ENCODE results near the gene TMEFF1.
A peak's percentile ranks its signal among the peaks of the same experiment; 100 is the strongest.
"Not testable (repeated sequence)": the region's sequence is repeated elsewhere in the genome, so short reads cannot be mapped to it uniquely, and the experiment has no call there.

The TMEFF1 gene

GRCh38 chr9:100472788-100473275, at the start of gene TMEFF1:
Gene TMEFF1, plus strand, starts transcription at chr9:100473149. Its CDS starts 396 bp downstream, at chr9:100473545.
- peak; percentile 39 to 50 for DNase-seq

GRCh38 chr9:100425758-100426157, 47.2 kb upstream of the TMEFF1 start:
- no peak for DNase-seq

GRCh38 chr9:100426189-100426529, 46.8 kb upstream of the TMEFF1 start:
- no peak for DNase-seq

- DNase-seq: peak; percentile 50 to 60
These were observed 46.2 kb upstream of the TMEFF1 start, which contains the start of gene MSANTD3 for GRCh38 chr9:100426530-100427365. Gene MSANTD3, plus strand, starts transcription at chr9:100427143. Its CDS starts 14,796 bp downstream, at chr9:100441939.

GRCh38 chr9:100427366-100428263, 45.3 kb upstream of the TMEFF1 start:
- peak in 1 of 2 experiments; percentile 1 for DNase-seq

- DNase-seq: no peak
These were observed 43.9 kb upstream of the TMEFF1 start for GRCh38 chr9:100428871-100429654.

GRCh38 chr9:100430286-100430940, 42.5 kb upstream of the TMEFF1 start:
- no peak for DNase-seq

GRCh38 chr9:100431886-100432285, 41.1 kb upstream of the TMEFF1 start:
- DNase-seq: no peak

GRCh38 chr9:100432736-100433135, 40.2 kb upstream of the TMEFF1 start:
- DNase-seq: no peak

- no peak for DNase-seq
These were observed 36.4 kb upstream of the TMEFF1 start for GRCh38 chr9:100436571-100436970.

- DNase-seq: peak; percentile 52 to 60
These were observed 34.8 kb upstream of the TMEFF1 start for GRCh38 chr9:100437860-100438805.

- no peak for DNase-seq
These were observed 32.9 kb upstream of the TMEFF1 start for GRCh38 chr9:100440071-100440470.

- DNase-seq: not testable (repeated sequence)
These were observed 32.5 kb upstream of the TMEFF1 start for GRCh38 chr9:100440487-100440886.

- DNase-seq: no peak
These were observed 31.0 kb upstream of the TMEFF1 start for GRCh38 chr9:100441911-100442361.

GRCh38 chr9:100443781-100444768, 28.9 kb upstream of the TMEFF1 start:
- DNase-seq: no peak

- no peak for DNase-seq
These were observed 27.6 kb upstream of the TMEFF1 start for GRCh38 chr9:100445161-100445902.

- DNase-seq: no peak
These were observed 26.9 kb upstream of the TMEFF1 start for GRCh38 chr9:100445903-100446549.

GRCh38 chr9:100447041-100447440, 25.9 kb upstream of the TMEFF1 start:
- no peak for DNase-seq
